ENCODE results near the gene TNFRSF1A. TPM values are rescaled to one million over a fixed set of nuclear protein-coding genes. Genes with fewer than 3 reads are reported as not detected.

The TNFRSF1A gene
- total RNA-seq, 6 donors from 2014 or later: 140 to 425 (median 202) TPM

DNA sequence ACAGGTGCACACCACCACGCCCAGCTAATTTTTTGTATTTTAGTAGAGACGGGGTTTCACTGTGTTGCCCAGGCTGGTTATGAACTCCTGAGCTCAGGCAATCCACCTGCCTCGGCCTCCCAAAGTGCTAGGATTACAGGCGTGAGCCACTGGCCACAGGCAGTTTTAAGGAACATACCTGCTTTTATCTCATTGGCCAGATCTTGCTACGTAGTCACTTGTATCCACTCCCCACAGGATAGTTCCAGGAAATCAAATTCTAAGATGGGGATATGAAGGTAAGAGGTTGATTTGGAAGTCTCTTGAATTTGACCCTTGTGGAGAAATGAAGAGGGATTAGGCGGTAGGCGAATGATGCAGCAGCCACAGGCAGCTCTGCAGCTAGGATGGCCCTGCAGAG lies 40.2 kb downstream of the TNFRSF1A start:
- Histone ChIP-seq H3K27me3 (no peaks in the 10 kb centered on the region), H3K36me3 (no peaks in the 10 kb centered on the region), H3K9me3 (no peaks in the 10 kb centered on the region), H3K4me3 (no peak overlapping the region), H3K27ac (no peak overlapping the region), H3K4me1 (peaks cover 0 to under 1% (median 0%) of the 10 kb centered on the region in 4 donors)
- no peak for TF ChIP-seq EP300 (IDR thresholded peaks at IDR 0.05)
- TF ChIP-seq POLR2A (IDR thresholded peaks at IDR 0.05): no peak
- TF ChIP-seq, protein P1, sequence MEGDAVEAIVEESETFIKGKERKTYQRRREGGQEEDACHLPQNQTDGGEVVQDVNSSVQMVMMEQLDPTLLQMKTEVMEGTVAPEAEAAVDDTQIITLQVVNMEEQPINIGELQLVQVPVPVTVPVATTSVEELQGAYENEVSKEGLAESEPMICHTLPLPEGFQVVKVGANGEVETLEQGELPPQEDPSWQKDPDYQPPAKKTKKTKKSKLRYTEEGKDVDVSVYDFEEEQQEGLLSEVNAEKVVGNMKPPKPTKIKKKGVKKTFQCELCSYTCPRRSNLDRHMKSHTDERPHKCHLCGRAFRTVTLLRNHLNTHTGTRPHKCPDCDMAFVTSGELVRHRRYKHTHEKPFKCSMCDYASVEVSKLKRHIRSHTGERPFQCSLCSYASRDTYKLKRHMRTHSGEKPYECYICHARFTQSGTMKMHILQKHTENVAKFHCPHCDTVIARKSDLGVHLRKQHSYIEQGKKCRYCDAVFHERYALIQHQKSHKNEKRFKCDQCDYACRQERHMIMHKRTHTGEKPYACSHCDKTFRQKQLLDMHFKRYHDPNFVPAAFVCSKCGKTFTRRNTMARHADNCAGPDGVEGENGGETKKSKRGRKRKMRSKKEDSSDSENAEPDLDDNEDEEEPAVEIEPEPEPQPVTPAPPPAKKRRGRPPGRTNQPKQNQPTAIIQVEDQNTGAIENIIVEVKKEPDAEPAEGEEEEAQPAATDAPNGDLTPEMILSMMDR (IDR thresholded peaks at IDR 0.05): no peak
- no peak for TF ChIP-seq POLR2AphosphoS5 (IDR thresholded peaks at IDR 0.05)
- no peak for ATAC-seq (ENCODE audit: low FRiP score in 2 of 2)
- DNase-seq: no peak
- 86 to 93% methylated on average over 7 of the region's 7 CpGs for WGBS, 2 donors

DNA sequence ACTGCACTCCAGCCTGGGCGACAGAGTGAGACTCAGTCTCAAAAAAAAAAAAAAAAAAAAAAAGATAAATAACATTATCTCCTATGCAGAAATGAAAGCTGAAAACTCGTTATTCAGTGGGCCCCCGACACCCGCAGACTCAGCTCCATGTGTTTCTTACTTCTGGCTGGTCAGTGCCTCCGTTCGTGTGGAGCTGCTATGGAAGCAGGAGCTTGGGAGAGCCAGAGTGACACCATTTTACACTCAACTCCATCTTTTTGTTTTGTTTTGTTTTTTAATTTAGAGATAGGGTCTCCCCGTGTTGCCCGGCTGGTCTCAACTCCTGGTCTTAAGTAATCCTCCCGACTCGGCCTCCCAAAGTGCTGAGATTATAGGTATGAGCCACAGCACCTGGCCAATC lies 44.7 kb downstream of the TNFRSF1A start:
- Histone ChIP-seq H3K9me3 (no peaks in the 10 kb centered on the region), H3K27ac (no peak overlapping the region), H3K36me3 (no peaks in the 10 kb centered on the region), H3K4me1 (peaks cover 6 to 18% (median 15%) of the 10 kb centered on the region in 4 donors), H3K4me3 (no peak overlapping the region), H3K27me3 (no peaks in the 10 kb centered on the region)
- WGBS, 2 donors: 91 to 95% methylated on average over 10 of the region's 10 CpGs
- TF ChIP-seq POLR2A (IDR thresholded peaks at IDR 0.05) (no peak), POLR2AphosphoS5 (IDR thresholded peaks at IDR 0.05) (no peak), EP300 (IDR thresholded peaks at IDR 0.05) (no peak)
- TF ChIP-seq, protein P1 (IDR thresholded peaks at IDR 0.05): no peak
- no peak for DNase-seq
- no peak for ATAC-seq (ENCODE audit: low FRiP score in 2 of 2)

DNA sequence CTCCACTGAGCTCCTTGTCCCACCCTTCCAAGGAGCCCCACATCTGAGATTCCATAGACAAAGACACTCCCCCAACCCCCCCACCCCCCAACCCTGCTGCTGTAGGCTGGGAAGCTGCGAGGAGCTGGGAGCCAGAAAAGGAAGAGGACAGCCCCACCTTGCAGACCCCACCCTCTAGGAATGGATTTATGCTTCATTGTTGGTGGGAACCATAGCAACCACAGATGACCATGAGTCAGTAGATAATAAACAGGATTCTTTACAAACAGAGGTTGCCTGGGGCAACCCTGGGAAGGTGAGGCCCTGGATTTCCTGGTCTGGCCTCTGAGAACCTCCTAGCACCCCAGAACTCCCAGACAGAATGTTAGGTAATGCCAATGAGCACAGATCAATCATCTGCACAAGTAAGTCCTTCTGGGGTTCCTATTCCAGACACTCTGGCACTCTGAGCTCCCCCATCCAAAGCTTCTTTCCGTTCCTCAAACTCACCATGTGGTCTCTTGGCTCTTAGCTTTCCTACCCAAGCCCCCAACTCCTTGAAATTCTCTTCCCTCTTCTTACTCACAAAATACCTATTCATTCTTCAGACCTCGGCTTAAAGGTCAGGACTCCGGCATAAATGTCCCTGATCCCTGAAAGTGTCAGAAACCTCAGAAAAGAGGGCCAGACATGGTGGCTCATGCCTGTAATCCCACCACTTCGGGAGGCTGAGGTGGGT lies 46.6 kb downstream of the TNFRSF1A start:
- DNase-seq (no peak), ATAC-seq (ENCODE audit: low FRiP score in 2 of 2) (peak; percentile 69 to 88)
- Histone ChIP-seq H3K27me3 (no peaks in the 10 kb centered on the region), H3K27ac (peak overlapping the region; percentile 11 to 82 (median 65)), H3K9me3 (no peaks in the 10 kb centered on the region), H3K4me1 (peaks cover 6 to 18% (median 15%) of the 10 kb centered on the region in 4 donors), H3K4me3 (no peak overlapping the region), H3K36me3 (no peaks in the 10 kb centered on the region)
- TF ChIP-seq EP300 (IDR thresholded peaks at IDR 0.05) (peak in 1 of 4 donors; percentile 77), POLR2A (IDR thresholded peaks at IDR 0.05) (no peak), POLR2AphosphoS5 (IDR thresholded peaks at IDR 0.05) (peak in 1 of 2 donors; percentile 10)
- TF ChIP-seq, protein P1 (IDR thresholded peaks at IDR 0.05): no peak
- WGBS, 2 donors: 77 to 86% methylated on average over 5 of the region's 5 CpGs

DNA sequence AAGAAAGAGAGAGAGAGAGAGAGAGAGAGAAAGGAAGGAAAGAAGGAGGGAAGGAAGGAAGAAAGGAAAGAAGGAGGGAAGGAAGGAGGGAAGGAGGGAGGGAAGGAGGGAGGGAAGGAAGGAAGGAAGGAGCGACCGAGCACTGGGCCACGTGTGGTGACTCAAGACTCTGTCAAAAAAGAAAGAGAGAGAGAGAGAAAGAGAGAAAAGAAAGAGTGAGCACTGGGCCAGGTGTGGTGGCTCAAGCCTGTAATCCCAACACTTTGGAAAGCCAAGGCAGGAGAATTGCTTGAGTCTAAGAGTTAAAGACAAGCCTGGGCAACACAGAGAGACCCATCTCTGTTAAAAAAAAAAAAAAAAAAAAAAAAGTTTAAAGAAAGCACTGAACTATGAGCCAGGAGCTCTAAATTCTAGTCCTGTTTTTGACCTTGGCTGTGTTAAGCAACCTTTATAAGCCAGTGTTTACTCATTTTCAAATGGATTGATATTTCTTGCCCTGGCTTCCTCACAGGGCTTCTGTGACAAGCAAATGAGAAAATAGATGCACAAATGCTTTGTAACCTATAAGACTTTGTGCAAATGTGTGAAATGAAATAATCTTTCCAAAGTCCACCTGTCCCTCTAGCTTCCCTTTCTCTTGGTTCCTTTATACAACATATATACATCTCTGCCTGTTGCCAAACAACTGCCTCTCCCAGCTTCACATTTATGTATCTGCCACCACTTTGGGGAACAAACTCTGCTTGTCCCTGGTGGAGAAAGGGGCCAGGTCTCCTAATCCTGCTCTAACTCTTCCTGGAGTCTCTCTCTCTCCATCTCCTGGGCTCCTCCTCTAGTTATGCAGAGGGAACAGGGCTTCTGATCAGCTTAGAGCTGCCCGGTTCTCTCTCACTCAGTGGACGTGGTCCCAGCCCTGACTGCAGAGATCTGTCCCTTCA lies 47.5 kb downstream of the TNFRSF1A start:
- TF ChIP-seq POLR2A (IDR thresholded peaks at IDR 0.05) (no peak), POLR2AphosphoS5 (IDR thresholded peaks at IDR 0.05) (no peak)
- TF ChIP-seq, protein P1 (IDR thresholded peaks at IDR 0.05): no peak
- no peak overlapping the region for H3K4me3 ChIP-seq
- ATAC-seq (ENCODE audit: low FRiP score in 2 of 2) (peak in 1 of 2 donors; percentile 62), DNase-seq (no peak)
- 50 to 54% methylated on average over 4 to 5 of the region's 5 CpGs for WGBS, 2 donors
- H3K27ac ChIP-seq: peak overlapping the region; percentile 11 to 82 (median 65)
- no peaks in the 10 kb centered on the region for H3K27me3 ChIP-seq
- H3K9me3 ChIP-seq: no peaks in the 10 kb centered on the region
- no peaks in the 10 kb centered on the region for H3K36me3 ChIP-seq
- peaks cover 6 to 18% (median 15%) of the 10 kb centered on the region in 4 donors for H3K4me1 ChIP-seq

All from upper lobe of left lung (tissue), 6 donors.